Stomach (tissue), 9 donors: ENCODE results near the gene CYP26A1. TPM values are rescaled to one million over a fixed set of nuclear protein-coding genes. Genes with fewer than 3 reads are reported as not detected.

Experiments used
- DNase-seq, 2 donors: peaks; one replicate each; pipeline versions ENCODE4 v3.0.0 to v3.0.0-alpha.2; 2013 to 2019
- H3K27ac ChIP-seq, 5 donors: fragments of 200-600 bp in 4 of 5; sonication (generic) in 4 of 5; one replicate each; pipeline ENCODE4 v1.5.1; 2013 to 2019; ENCODE audit warnings: mild to moderate bottlenecking in 1 of 5, moderate library complexity in 1 of 5
- H3K27me3 ChIP-seq, 3 donors: fragments of 200-600 bp; sonication (generic); one replicate each; pipeline ENCODE4 v1.5.1; 2017 to 2019; ENCODE audit warnings: mixed run types in 1 of 3
- H3K36me3 ChIP-seq, 4 donors: fragments of 200-600 bp; sonication (generic); 1 replicate in 3 of 4; 2 replicates in 1 of 4; pipeline ENCODE4 v1.5.1; 2016 to 2019
- H3K4me1 ChIP-seq, 4 donors: fragments of 200-600 bp; sonication (generic); one replicate each; pipeline ENCODE4 v1.5.1; 2016 to 2019
- H3K4me3 ChIP-seq, 4 donors: fragments of 200-600 bp; sonication (generic) in 3 of 4; one replicate each; pipeline ENCODE4 v1.5.1; 2016 to 2019; ENCODE audit warnings: mild to moderate bottlenecking in 1 of 4
- H3K9me3 ChIP-seq, 4 donors: fragments of 200-600 bp; sonication (generic); one replicate each; pipeline ENCODE4 v1.5.1; 2016 to 2019
- CTCF ChIP-seq, 7 experiments: fragments of 450-650 bp in 4 of 7; fragments of 200-600 bp in 3 of 7; sonication (generic) in 3 of 7; IDR thresholded peaks; one replicate each; pipeline ENCODE4 v1.5.1; 2016 to 2019; ENCODE audit warnings: antibody characterized with exemption in 7 of 7, control low read depth in 2 of 7, mild to moderate bottlenecking in 1 of 7
- EP300 ChIP-seq: sonication (generic); formaldehyde crosslinking; IDR thresholded peaks from one replicate; pipeline ENCODE4 v1.6.1; 2017; ENCODE audit warnings: antibody characterized with exemption
- POLR2A ChIP-seq, 4 donors: fragments of 450-650 bp; IDR thresholded peaks; one replicate each; pipeline ENCODE4 v1.6.1; 2016; ENCODE audit warnings: antibody characterized with exemption in 4 of 4, control low read depth in 2 of 4, mild to moderate bottlenecking in 1 of 4, moderate library complexity in 1 of 4
- POLR2AphosphoS5 ChIP-seq, 3 donors: sonication (generic); formaldehyde crosslinking; IDR thresholded peaks; one replicate each; pipeline ENCODE4 v1.6.1; 2016; ENCODE audit warnings: antibody characterized with exemption in 3 of 3
- WGBS, 5 donors: extraction: QIAGEN DNeasy Blood & Tissue Kit in 3 of 5; methylation state at CpG; one replicate each; pipeline versions ENCODE4 v1.1.5 to v1.1.7; 2013 to 2018; 5-methylcytosine and 5-hydroxymethylcytosine counted together
- intact Hi-C: fragments of 100-400 bp; cut with DNase I; formaldehyde crosslinking; loops from one replicate; pipeline ENCODE4 v1.15.1; 2023; ENCODE audit warnings: low total_unique reads
- polyA plus RNA-seq, 3 donors: library from polyadenylated mRNA; stranded (reverse); fragments of 200-250 nt; gene quantifications; one replicate each; pipeline ENCODE4 v1.2.3, GENCODE V29; 2013
- total RNA-seq, 5 donors: library from RNA; depleted of rRNA; stranded (reverse); fragments of >200 nt; gene quantifications; one replicate each; pipeline versions ENCODE4 v1.1.0 to v1.2.3, GENCODE V29; 2014 to 2016
- donor health status: healthy with polysubstance abuse.
- donor health status: Bipolar disorder and iron deficiency.
- donor health status: healthy.

The CYP26A1 gene
- total and polyA plus RNA-seq, 8 donors: 0.15 TPM; not detected in 7

DNA sequence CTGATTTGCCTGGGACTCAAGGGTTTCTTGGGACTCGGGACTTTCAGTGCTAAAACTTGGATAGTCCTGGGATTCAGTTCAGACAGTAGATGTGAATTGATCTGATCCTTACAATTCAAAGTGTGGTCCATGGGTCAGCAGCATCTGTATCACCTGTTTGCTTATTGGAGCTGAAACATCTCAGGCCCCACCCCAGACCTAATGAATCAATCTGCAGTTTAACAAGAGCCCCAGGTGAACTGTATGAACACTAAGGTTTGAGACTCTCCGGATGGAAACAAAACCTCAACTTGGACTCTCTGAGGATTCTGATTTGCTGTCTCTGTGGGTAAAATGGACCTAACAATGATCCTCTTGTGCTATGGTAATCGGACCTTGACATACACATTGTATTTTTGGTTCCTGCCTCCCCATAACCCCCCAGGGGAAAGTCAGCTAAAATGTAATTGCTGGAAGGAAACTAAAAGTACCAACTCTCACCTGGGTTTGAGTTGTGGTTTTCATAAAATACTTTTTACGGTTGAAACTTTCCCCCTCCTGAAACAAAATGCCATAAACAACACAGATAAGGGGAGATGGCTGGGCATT, 11.7 kb downstream of the CYP26A1 start:
- TF ChIP-seq EP300 (no peak), POLR2A (IDR thresholded peaks at IDR 0.05) (no peak), POLR2AphosphoS5 (IDR thresholded peaks at IDR 0.05) (no peak), CTCF (IDR thresholded peaks at IDR 0.05) (no peak)
- Histone ChIP-seq H3K4me3 (no peak overlapping the region), H3K4me1 (peaks cover 0 to 3% (median 2%) of the 10 kb centered on the region in 4 donors), H3K9me3 (no peaks in the 10 kb centered on the region), H3K36me3 (no peaks in the 10 kb centered on the region), H3K27me3 (peaks cover 0 to 16% (median 4%) of the 10 kb centered on the region in 3 donors), H3K27ac (no peak overlapping the region)
- DNase-seq: no peak
- WGBS, 5 donors: 55 to 74% (median 65%) methylated on average over 4 of the region's 4 CpGs
- intact Hi-C loops: no loop called here

GRCh38 chr10:93086289-93086688, 12.6 kb downstream of the CYP26A1 start:
- intact Hi-C loops: no loop called here
- WGBS, 5 donors: 89 to 95% (median 92%) methylated on average over 6 of the region's 6 CpGs
- TF ChIP-seq POLR2A (IDR thresholded peaks at IDR 0.05) (no peak), CTCF (IDR thresholded peaks at IDR 0.05) (no peak), POLR2AphosphoS5 (IDR thresholded peaks at IDR 0.05) (no peak), EP300 (no peak)

GRCh38 chr10:93087846-93088245, 14.2 kb downstream of the CYP26A1 start:
- H3K27ac ChIP-seq: no peak overlapping the region
- H3K4me1 ChIP-seq: no peaks in the 10 kb centered on the region
- no peaks in the 10 kb centered on the region for H3K36me3 ChIP-seq
- H3K9me3 ChIP-seq: no peaks in the 10 kb centered on the region
- TF ChIP-seq CTCF (IDR thresholded peaks at IDR 0.05): no peak
- no peak for TF ChIP-seq POLR2A (IDR thresholded peaks at IDR 0.05)
- no peak for TF ChIP-seq POLR2AphosphoS5 (IDR thresholded peaks at IDR 0.05)
- no peak for TF ChIP-seq EP300
- peaks cover 0 to 5% (median 0%) of the 10 kb centered on the region in 3 donors for H3K27me3 ChIP-seq
- no peak for DNase-seq
- intact Hi-C loops: no loop called here
- no peak overlapping the region for H3K4me3 ChIP-seq
- WGBS, 5 donors: 70 to 83% (median 81%) methylated on average over 3 of the region's 3 CpGs

More at GRCh38 chr10:93086289-93086688, 12.6 kb downstream of the CYP26A1 start:
- Histone ChIP-seq H3K4me3 (no peak overlapping the region), H3K27me3 (peaks cover 0 to 13% (median 0%) of the 10 kb centered on the region in 3 donors), H3K4me1 (no peaks in the 10 kb centered on the region), H3K9me3 (no peaks in the 10 kb centered on the region), H3K27ac (no peak overlapping the region), H3K36me3 (no peaks in the 10 kb centered on the region)
- no peak for DNase-seq

DNA sequence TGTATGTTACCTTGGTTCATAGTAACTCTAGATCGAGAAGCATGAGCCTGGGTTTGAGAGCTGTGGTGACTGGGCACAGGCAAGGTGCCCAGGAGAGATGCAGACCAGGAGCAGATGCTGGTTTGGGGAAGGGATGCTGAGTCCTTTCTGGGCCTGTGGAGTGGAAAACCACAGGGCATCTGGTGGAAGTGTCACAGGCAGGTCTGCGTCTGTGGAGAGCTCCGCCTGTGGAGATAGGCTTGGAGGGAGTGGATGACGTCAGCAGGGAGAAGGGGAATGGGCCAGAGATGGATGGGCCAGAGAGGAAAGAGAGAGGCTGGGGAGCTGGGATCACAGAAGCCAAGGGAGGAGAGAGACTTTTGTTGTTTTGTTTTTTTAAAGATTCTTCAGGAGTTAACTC, 14.8 kb downstream of the CYP26A1 start:
- no peaks in the 10 kb centered on the region for H3K9me3 ChIP-seq
- TF ChIP-seq EP300 (no peak), POLR2AphosphoS5 (IDR thresholded peaks at IDR 0.05) (no peak), POLR2A (IDR thresholded peaks at IDR 0.05) (no peak), CTCF (IDR thresholded peaks at IDR 0.05) (no peak)
- intact Hi-C loops: no loop called here
- no peaks in the 10 kb centered on the region for H3K36me3 ChIP-seq
- H3K4me1 ChIP-seq: no peaks in the 10 kb centered on the region
- peaks cover 0 to 5% (median 0%) of the 10 kb centered on the region in 3 donors for H3K27me3 ChIP-seq
- DNase-seq: no peak
- WGBS, 5 donors: 75 to 81% (median 77%) methylated on average over 4 of the region's 4 CpGs
- H3K27ac ChIP-seq: no peak overlapping the region
- H3K4me3 ChIP-seq: no peak overlapping the region
